PC-9 (cell line): ENCODE results near the gene FDX2.

Source experiments
- EZH2 ChIP-seq: fragments of 200-600 bp; sonication (generic); IDR thresholded peaks from 2 replicates; pipeline ENCODE4 v1.8.0; 2017; ENCODE audit warnings: antibody characterized with exemption, low read depth
- TF ChIP-seq, protein P1 (sequence below): fragments of 200-600 bp; sonication (generic); conservative IDR thresholded peaks from 2 replicates; pipeline ENCODE4 v1.6.1; 2017; ENCODE audit warnings: mixed run types, antibody characterized with exemption, mild to moderate bottlenecking, moderate library complexity

DNA sequence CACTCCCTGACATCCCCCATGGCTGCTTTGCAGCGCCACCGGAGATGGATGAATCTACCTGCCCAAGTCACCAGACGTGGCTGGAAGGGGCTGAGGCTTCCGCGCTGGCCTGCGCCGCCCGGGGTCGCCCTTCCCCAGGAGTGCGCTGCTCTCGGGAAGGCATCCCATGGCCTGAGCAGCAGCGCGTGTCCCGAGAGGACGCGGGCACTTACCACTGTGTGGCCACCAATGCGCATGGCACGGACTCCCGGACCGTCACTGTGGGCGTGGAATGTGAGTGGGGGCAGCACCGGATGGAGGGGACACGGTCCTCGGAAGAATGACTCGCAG is 21.5 kb downstream of the FDX2 start:
- TF ChIP-seq, protein P1, sequence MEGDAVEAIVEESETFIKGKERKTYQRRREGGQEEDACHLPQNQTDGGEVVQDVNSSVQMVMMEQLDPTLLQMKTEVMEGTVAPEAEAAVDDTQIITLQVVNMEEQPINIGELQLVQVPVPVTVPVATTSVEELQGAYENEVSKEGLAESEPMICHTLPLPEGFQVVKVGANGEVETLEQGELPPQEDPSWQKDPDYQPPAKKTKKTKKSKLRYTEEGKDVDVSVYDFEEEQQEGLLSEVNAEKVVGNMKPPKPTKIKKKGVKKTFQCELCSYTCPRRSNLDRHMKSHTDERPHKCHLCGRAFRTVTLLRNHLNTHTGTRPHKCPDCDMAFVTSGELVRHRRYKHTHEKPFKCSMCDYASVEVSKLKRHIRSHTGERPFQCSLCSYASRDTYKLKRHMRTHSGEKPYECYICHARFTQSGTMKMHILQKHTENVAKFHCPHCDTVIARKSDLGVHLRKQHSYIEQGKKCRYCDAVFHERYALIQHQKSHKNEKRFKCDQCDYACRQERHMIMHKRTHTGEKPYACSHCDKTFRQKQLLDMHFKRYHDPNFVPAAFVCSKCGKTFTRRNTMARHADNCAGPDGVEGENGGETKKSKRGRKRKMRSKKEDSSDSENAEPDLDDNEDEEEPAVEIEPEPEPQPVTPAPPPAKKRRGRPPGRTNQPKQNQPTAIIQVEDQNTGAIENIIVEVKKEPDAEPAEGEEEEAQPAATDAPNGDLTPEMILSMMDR = no peak
- TF ChIP-seq EZH2 = no peak
